ENCODE measurements around the gene CREB3L1.

The CREB3L1 gene

DNA sequence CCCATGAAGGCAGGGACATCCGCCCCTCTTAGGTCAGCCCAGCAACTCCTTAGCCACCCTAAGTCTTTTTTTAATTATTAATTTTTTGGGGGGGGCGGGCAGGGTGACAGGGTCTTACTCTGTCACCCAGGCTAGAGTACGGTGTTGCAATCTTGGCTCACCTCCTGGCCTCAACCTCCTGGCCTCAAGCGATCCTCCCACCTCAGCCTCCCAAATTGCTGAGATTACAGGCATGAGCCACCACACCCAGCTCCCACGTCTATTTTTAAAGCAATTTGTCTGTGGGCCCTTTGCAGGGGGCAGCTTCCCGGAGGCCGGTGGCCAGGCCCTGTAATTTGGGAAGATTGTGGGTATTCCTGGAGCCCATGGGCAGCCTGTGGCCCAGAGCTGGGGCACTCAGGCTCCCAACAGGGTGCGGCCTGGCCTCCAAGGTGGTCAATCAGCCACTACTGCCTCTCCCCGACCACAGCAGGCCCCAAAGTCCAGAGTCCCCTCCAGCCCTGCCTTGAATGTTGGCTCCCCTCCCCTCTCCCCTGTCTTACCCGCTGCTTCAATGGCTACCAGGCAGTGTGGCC is 27.2 kb downstream of the CREB3L1 start:
- H3K4me3 ChIP-seq (ENCODE audit: low read length), result no peak overlapping the region
- DNase-seq (ENCODE audit: low read depth), result no peak
- TF ChIP-seq, protein P1, sequence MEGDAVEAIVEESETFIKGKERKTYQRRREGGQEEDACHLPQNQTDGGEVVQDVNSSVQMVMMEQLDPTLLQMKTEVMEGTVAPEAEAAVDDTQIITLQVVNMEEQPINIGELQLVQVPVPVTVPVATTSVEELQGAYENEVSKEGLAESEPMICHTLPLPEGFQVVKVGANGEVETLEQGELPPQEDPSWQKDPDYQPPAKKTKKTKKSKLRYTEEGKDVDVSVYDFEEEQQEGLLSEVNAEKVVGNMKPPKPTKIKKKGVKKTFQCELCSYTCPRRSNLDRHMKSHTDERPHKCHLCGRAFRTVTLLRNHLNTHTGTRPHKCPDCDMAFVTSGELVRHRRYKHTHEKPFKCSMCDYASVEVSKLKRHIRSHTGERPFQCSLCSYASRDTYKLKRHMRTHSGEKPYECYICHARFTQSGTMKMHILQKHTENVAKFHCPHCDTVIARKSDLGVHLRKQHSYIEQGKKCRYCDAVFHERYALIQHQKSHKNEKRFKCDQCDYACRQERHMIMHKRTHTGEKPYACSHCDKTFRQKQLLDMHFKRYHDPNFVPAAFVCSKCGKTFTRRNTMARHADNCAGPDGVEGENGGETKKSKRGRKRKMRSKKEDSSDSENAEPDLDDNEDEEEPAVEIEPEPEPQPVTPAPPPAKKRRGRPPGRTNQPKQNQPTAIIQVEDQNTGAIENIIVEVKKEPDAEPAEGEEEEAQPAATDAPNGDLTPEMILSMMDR (conservative IDR thresholded peaks at IDR 0.05; ENCODE audit: low read length), result no peak

DNA sequence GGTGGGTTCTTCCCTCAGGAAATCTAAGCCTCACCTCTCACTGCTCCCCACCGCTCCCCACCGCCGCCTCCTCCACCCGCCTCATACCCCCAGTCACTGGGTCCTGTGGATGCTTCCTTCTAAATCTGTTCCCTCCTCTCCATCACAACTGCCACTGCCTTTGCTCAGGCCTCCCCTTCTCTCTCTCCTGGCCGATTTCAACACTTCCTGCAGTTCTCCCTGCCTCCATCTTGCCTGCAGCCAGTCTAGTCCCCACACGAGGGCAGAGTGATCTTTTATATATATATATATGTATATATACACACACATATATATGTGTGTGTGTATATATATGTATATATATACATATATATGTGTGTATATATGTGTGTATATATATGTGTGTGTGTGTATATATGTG is 27.8 kb downstream of the CREB3L1 start:
- TF ChIP-seq, protein P1 (conservative IDR thresholded peaks at IDR 0.05; ENCODE audit: low read length), result peak; percentile 30
- no peak overlapping the region for H3K4me3 ChIP-seq (ENCODE audit: low read length)
- no peak for DNase-seq (ENCODE audit: low read depth)

DNA sequence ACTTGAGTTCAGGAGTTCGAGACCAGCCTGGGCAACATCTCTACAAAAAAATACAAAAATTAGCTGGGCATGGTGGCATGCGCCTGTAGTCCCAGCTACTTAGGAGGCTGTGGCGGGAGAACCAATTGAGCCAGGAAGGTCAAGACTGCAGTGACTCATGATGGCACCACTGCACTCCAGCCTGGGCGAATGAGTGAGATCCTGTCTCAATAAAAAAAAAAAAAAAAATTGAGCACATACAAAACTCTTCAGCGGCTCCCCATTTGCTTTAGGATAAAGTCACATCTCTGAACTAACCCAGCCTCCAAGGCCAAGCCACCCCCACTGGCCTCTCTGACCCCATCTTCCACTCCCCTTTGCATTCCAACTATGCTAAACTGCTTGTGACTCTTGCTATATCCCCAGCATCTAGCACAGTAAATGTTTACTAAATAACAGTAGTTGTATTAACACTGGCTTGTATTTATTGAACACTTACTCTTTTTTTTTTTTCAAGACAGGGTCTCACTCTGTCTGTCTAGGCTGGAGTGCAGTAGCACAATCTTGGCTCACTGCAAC is 28.9 kb downstream of the CREB3L1 start:
- TF ChIP-seq, protein P1 (conservative IDR thresholded peaks at IDR 0.05; ENCODE audit: low read length), result no peak
- peak; percentile 54 for DNase-seq (ENCODE audit: low read depth)
- H3K4me3 ChIP-seq (ENCODE audit: low read length), result no peak overlapping the region

DNA sequence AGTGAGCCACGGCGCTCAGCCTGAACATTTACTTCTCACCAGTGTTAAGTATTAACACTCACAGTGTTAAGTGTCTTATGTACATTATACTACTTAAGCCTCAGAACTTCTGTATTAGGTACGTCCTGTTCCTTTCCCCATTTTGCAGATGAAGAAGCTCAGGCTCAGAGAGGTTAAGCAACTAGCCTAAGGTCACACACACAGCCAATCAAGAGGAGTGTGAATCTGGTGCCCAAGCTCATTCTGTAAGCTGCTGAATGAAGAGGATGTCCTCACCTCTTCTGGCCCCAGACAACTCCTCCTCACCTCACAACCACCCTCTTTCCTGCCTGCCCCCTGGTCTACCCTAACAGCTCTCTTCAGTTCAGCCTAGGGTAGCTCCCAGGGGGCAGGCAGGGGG is 29.9 kb downstream of the CREB3L1 start:
- H3K4me3 ChIP-seq (ENCODE audit: low read length), result no peak overlapping the region
- TF ChIP-seq, protein P1 (conservative IDR thresholded peaks at IDR 0.05; ENCODE audit: low read length), result no peak
- no peak for DNase-seq (ENCODE audit: low read depth)

DNA sequence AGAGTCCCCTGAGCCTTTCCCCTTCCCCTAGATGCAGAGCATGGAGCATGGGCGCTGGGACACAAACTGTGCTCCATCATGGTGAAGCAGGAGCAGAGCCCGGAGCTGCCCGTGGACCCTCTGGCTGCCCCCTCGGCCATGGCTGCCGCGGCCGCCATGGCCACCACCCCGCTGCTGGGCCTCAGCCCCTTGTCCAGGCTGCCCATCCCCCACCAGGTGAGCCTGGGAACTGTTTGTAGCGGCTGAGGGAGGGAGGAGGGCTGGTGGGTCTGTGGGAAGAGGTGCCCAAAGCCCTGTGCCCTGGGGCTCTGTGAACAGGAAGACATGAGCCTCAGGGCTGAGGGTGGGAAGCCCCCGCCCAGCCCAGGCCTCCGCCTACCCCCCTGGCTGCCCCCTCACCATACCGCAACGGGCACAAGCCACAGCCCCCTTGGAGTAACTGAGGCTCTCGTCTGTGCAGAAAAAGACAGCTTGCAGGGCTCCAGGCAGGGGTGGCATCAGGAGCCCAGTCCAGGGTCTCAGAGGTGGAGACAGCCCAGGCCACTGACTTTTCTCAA is 30.4 kb downstream of the CREB3L1 start:
- no peak for DNase-seq (ENCODE audit: low read depth)
- H3K4me3 ChIP-seq (ENCODE audit: low read length), result no peak overlapping the region
- TF ChIP-seq, protein P1 (conservative IDR thresholded peaks at IDR 0.05; ENCODE audit: low read length), result no peak

DNA sequence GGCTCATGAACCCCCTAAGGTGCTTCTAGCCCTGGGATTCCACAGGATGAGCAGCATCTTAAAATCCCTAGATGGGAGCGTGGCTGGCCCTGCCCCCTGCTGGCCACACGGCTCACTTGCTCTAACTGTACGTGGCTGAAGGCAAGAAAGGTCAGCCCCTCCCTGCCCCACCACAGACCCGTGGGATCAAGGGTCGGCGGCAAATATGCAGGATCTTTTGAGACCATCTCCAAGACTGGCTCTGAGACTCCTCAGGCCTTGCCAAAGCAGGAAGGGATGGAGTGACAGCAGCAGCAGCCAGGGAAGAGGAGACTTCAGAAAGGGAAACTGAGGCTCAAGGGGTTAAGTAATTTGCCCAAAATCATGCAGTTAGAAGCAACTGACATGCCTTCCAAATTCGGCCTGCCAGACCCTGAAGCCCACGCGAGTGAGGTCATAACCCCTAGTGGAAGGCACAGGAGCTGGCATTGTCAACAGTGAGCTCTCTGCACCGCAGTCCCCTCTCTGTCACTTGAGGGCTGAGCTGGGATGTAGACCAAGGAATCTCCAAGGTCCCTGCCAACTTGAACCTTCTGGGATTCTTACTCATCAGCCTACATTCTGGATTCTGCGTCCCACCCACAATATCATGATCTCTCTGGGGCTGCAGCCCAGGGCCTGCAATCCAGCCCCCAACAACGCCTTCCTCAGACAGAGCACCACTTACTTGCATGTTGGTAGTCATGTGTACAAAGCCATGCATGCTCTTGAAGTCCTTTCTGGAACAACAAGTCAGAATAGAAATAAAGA is 31.4 kb downstream of the CREB3L1 start:
- no peak overlapping the region for H3K4me3 ChIP-seq (ENCODE audit: low read length)
- TF ChIP-seq, protein P1 (conservative IDR thresholded peaks at IDR 0.05; ENCODE audit: low read length), result peak; percentile 80
- DNase-seq (ENCODE audit: low read depth), result peak; percentile 66
